Spleen (tissue), 13 donors: ENCODE results near the gene STAT2. TPM values are rescaled to one million over a fixed set of nuclear protein-coding genes. Genes with fewer than 3 reads are reported as not detected.
A peak's percentile ranks its signal among the peaks of the same experiment; 100 is the strongest.
"Not testable (repeated sequence)": the region's sequence is repeated elsewhere in the genome, so short reads cannot be mapped to it uniquely, and the experiment has no call there.

Experiments used
- DNase-seq: peaks from one replicate; pipeline ENCODE4 v3.0.0-alpha.2; 2020
- H3K27ac ChIP-seq, 8 donors: fragments of 200-600 bp; sonication (generic) in 7 of 8; 1 replicate in 4 of 8; 2 replicates in 4 of 8; pipeline versions ENCODE4 v1.5.0 to v1.8.0; 2016 to 2021; ENCODE audit warnings: inconsistent platforms in 4 of 8, mild to moderate bottlenecking in 4 of 8, moderate library complexity in 1 of 8
- H3K27me3 ChIP-seq, 7 donors: fragments of 200-600 bp; sonication (generic) in 6 of 7; replicated peaks in 1 of 7; 1 replicate in 4 of 7; 2 replicates in 3 of 7; pipeline versions ENCODE4 v1.5.0 to v1.8.0; 2016 to 2021; ENCODE audit warnings: inconsistent platforms in 3 of 7, mild to moderate bottlenecking in 1 of 7
- H3K36me3 ChIP-seq, 6 donors: fragments of 200-600 bp; sonication (generic) in 5 of 6; 1 replicate in 4 of 6; 2 replicates in 2 of 6; pipeline versions ENCODE4 v1.5.0 to v1.8.0; 2016 to 2021; ENCODE audit warnings: inconsistent platforms in 2 of 6
- H3K4me1 ChIP-seq, 6 donors: fragments of 200-600 bp; sonication (generic) in 5 of 6; 1 replicate in 3 of 6; 2 replicates in 3 of 6; pipeline versions ENCODE4 v1.5.0 to v1.8.0; 2016 to 2021; ENCODE audit warnings: inconsistent platforms in 3 of 6
- H3K4me3 ChIP-seq, 8 donors: fragments of 200-600 bp; sonication (generic) in 7 of 8; 1 replicate in 4 of 8; 2 replicates in 4 of 8; pipeline versions ENCODE4 v1.5.0 to v1.8.0; 2016 to 2021; ENCODE audit warnings: inconsistent platforms in 4 of 8, mild to moderate bottlenecking in 4 of 8, moderate library complexity in 2 of 8
- H3K9me3 ChIP-seq, 8 donors: fragments of 200-600 bp; sonication (generic) in 7 of 8; 1 replicate in 4 of 8; 2 replicates in 4 of 8; pipeline versions ENCODE4 v1.5.0 to v1.8.0; 2016 to 2021; ENCODE audit warnings: inconsistent platforms in 4 of 8
- POLR2A ChIP-seq, 3 donors: fragments of 450-650 bp; IDR thresholded peaks; one replicate each; pipeline ENCODE4 v1.5.1; 2017; ENCODE audit warnings: antibody characterized with exemption in 3 of 3, mild to moderate bottlenecking in 1 of 3
- POLR2AphosphoS5 ChIP-seq, 3 donors: sonication (generic); formaldehyde crosslinking; IDR thresholded peaks; one replicate each; pipeline ENCODE4 v1.5.1; 2017; ENCODE audit warnings: antibody characterized with exemption in 3 of 3
- WGBS, 5 donors: extraction: QIAGEN DNeasy Blood & Tissue Kit in 3 of 5; methylation state at CpG; one replicate each; pipeline versions ENCODE4 v1.1.5 to v1.1.7; 2013 to 2018; 5-methylcytosine and 5-hydroxymethylcytosine counted together
- intact Hi-C: fragments of 100-400 bp; cut with DNase I; formaldehyde crosslinking; loops from one replicate; pipeline ENCODE4 v1.15.0; 2023; ENCODE audit warnings: low total_unique reads
- long read RNA-seq, 2 donors: transcript quantifications; one replicate each; lab custom pipeline, GENCODE V29; 2026
- polyA plus RNA-seq, 3 donors: library from polyadenylated mRNA; stranded (reverse); fragments of 200-250 nt; gene quantifications; one replicate each; pipeline ENCODE4 v1.2.1, GENCODE V29; 2013
- total RNA-seq, 7 donors: library from RNA; depleted of rRNA in 3 of 7; stranded (reverse); fragments of >200 nt in 3 of 7; fragmentation: NEBNext Ultra II Directional in 4 of 7; extraction: Animal tissue kit (Norgen Biotek cat#: 25700) in 4 of 7; gene quantifications; one replicate each; pipeline versions ENCODE4 v1.1.0 to v1.2.1, GENCODE V29; 2016 to 2021
- TF ChIP-seq, protein P1 (sequence below), 11 experiments: fragments of 200-600 bp in 7 of 11; fragments of 450-650 bp in 4 of 11; sonication (generic) in 4 of 11; IDR thresholded peaks in 8 of 11; conservative IDR thresholded peaks in 3 of 11; 1 replicate in 7 of 11; 2 replicates in 4 of 11; pipeline versions ENCODE4 v1.4.0 to v1.8.0; 2016 to 2021; ENCODE audit warnings: antibody characterized with exemption in 11 of 11, inconsistent platforms in 4 of 11, mild to moderate bottlenecking in 1 of 11
- donor health status: healthy with polysubstance abuse.
- donor health status: DM: no; HTN: no; CAD: no; lungs with moderate emphysema.
- donor health status: DM: no; HTN: no; CAD: no.
- donor health status: Bipolar disorder and iron deficiency.
- donor health status: healthy.
- donor health status: DM: no; HTN: no; CAD: no.
- donor health status: DM: yes; HTN: yes; CAD: no.

The STAT2 gene
- total RNA-seq = 100 to 1,000 TPM; 219 to 262 (median 233) TPM
- 10 to 100 TPM; 41.5 to 89.7 (median 71.7) TPM for polyA plus RNA-seq
- long read RNA-seq, donor 1, partial matches to known transcripts = 0 of 3 reads
- long read RNA-seq, donor 1, other reads (novel, unspliced or antisense) = 0 of 3 reads
- long read RNA-seq, donor 2, partial matches to known transcripts = 0 of 1 reads
- long read RNA-seq, donor 2, other reads (novel, unspliced or antisense) = 0 of 1 reads

DNA sequence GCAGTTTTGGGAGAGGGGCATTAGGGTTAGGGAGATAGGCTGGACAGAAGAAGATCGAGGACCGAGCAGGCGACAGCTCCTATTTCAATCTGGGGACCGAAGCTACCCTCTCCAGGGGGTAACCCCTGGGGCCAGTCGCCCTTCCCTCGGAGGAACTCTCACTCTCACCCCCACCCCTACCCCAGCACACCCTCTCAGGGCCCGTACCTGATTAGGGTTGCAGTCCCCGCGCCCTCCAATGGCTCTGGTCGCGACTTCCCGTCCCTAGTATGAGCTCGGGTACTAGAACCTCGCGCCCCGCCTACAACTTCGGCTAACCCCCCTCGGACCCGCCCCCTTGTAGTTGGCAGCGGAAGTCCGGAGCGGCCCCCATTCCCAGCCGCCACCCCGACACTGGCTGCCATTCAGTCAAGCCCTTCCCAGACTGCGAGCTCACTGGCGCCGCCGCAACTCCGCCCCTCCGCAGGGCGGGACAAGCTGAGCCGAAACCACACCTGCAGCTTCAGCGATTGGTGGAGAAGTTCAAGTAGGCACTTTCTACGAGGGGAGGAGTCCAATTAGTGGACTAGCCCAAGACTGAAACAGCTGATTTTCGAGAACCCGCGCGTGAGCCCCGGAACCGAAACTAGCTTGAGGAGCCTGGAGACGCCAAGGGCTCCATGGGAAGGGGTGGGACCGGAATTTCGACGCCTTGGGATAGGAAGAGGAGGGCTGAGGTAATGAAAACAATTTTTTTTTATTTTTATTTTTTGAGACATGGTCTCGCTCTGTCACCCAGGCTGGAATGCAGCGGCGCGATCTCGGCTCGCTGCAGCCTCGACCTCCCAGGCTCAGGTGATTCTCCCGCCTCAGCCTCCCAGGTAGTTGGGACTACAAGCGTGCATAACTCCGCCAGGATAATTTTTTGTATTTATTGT lies at the start of gene STAT2:
Gene STAT2 (minus strand): TSS at position 257 of the 917 bp plus-strand sequence. CDS start 3,536 bp downstream, outside the sequence.
- DNase-seq = peak; percentile 100
- no peaks in the 10 kb centered on the region for H3K27me3 ChIP-seq
- H3K9me3 ChIP-seq = no peaks in the 10 kb centered on the region
- whole genome bisulfite sequencing, 5 donors = 0 to 1% (median 1%) methylated on average over 47 to 54 of the region's 54 CpGs
- peak within 1 kb of the TSS; percentile 60 to 86 (median 72) for H3K4me3 ChIP-seq
- TF ChIP-seq POLR2AphosphoS5 (IDR thresholded peaks at IDR 0.05) = peak; percentile 91 to 95 (median 95)
- TF ChIP-seq, protein P1, sequence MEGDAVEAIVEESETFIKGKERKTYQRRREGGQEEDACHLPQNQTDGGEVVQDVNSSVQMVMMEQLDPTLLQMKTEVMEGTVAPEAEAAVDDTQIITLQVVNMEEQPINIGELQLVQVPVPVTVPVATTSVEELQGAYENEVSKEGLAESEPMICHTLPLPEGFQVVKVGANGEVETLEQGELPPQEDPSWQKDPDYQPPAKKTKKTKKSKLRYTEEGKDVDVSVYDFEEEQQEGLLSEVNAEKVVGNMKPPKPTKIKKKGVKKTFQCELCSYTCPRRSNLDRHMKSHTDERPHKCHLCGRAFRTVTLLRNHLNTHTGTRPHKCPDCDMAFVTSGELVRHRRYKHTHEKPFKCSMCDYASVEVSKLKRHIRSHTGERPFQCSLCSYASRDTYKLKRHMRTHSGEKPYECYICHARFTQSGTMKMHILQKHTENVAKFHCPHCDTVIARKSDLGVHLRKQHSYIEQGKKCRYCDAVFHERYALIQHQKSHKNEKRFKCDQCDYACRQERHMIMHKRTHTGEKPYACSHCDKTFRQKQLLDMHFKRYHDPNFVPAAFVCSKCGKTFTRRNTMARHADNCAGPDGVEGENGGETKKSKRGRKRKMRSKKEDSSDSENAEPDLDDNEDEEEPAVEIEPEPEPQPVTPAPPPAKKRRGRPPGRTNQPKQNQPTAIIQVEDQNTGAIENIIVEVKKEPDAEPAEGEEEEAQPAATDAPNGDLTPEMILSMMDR (IDR thresholded peaks at IDR 0.05 in 8 of 11, conservative IDR thresholded peaks at IDR 0.05 in 3 of 11) = peak in 3 of 11 experiments; percentile 21 to 54 (median 38)
- peak in 2 of 3 donors; percentile 62 to 85 for TF ChIP-seq POLR2A (IDR thresholded peaks at IDR 0.05)
- peaks cover 13 to 50% (median 32%) of the 10 kb centered on the region in 6 donors for H3K4me1 ChIP-seq
- peaks cover 0 to 27% (median 12%) of the 10 kb centered on the region in 6 donors for H3K36me3 ChIP-seq
- H3K27ac ChIP-seq = peak within 1 kb of the TSS; percentile 85 to 95 (median 92)
- intact Hi-C loops = loop anchor here (10.0 kb wide), 1 partner anchor 85 kb away; the partner anchor contains the start of gene TIMELESS

DNA sequence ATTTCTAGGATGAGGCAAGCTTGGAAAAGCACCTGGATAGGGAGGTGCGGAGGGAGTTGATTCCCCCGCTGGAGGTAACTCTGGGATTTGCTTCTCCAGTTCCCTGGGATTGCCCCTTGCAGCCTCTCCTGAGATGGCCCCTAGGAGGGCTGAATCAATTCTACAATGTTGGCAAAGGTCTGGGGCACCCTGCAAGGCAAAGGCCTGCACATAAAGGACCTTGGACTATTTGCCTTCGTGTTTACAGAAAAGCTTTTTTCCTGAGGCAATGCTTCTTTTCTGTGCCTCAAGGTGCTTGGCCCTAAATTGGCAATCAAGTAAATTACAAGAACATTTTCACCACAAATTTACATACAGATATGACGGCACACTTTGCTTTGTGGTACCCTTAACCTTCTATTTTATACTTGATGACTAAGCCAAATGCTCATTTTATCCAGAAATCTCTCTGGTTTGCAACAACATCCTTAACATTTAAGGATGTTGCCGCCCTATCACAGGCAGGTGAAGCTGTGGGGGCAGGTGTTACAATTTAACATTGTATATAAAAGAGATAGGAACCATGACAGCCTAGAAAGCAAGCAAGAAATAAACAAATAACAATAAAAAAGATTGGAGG lies 49.0 kb upstream of the STAT2 start:
- Histone ChIP-seq H3K36me3 (peaks cover 0 to 4% (median 0%) of the 10 kb centered on the region in 6 donors), H3K4me3 (no peak overlapping the region), H3K4me1 (no peaks in the 10 kb centered on the region), H3K9me3 (no peaks in the 10 kb centered on the region), H3K27ac (no peak overlapping the region), H3K27me3 (no peaks in the 10 kb centered on the region)
- intact Hi-C loops = no loop called here
- TF ChIP-seq POLR2A (IDR thresholded peaks at IDR 0.05) (no peak), POLR2AphosphoS5 (IDR thresholded peaks at IDR 0.05) (no peak)
- TF ChIP-seq, protein P1 (IDR thresholded peaks at IDR 0.05 in 8 of 11, conservative IDR thresholded peaks at IDR 0.05 in 3 of 11) = no peak
- no peak for DNase-seq
- WGBS, 5 donors = 86 to 92% (median 88%) methylated on average over 5 of the region's 5 CpGs

DNA sequence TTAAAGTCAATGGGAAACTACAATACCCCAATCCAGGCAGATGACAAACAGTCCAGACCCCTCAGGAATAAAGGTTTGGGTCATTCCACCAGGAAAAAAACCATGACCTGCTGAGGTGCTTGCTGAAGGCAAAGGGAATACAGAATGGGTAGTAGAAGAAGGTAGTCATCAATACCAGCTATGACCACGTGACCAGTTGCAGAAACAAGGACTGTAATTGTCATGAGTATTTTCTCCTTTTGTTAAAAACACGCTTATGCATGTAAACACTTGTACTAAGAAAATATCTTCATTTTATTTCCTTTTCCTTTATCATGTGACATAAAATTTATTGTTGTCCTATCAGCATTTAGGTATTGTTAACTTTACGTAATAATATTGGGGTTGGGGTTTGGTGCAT lies 44.3 kb upstream of the STAT2 start:
- DNase-seq, H3K4me1 ChIP-seq, H3K9me3 ChIP-seq, H3K36me3 ChIP-seq, H3K27me3 ChIP-seq, H3K27ac ChIP-seq, H3K4me3 ChIP-seq, intact Hi-C loops: not testable (repeated sequence)
- WGBS, 5 donors = 65 to 94% (median 92%) methylated on average over 3 of the region's 3 CpGs

DNA sequence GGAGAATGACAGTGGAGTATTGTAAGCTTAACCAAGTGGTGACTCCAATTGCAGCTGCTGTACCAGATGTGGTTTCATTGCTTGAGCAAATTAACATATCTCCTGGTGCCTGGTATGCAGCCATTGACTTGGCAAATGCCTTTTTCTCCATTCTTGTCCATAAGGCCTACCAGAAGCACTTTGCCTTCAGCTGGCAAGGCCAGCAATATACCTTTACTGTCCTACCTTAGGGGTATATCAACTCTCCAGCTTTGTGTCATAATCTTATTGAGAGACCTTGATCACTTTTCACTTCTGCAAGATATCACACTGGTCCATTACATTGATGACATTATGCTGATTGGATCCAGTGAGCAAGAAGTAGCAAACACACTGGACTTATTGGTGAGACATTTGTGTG lies 41.7 kb upstream of the STAT2 start:
- intact Hi-C loops = not testable (repeated sequence)
- peaks cover 0 to 19% (median 16%) of the 10 kb centered on the region in 8 donors for H3K9me3 ChIP-seq

DNA sequence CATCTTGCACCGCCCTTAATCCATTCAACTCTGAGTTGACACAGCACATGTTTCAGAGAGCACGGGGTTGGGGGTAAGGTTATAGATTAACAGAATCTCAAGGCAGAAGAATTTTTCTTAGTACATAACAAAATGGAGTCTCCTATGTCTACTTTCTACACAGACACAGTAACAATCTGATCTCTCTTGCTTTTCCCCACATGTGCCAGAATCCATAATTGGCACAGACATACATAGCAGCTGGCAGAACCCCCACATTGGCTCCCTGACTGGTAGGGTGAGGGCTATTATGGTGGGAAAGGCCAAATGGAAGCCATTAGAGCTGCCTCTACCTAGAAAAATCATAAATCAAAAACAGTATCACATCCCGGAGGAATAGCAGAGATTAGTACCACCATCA lies 41.2 kb upstream of the STAT2 start:
- H3K27ac ChIP-seq, DNase-seq, H3K4me3 ChIP-seq, H3K27me3 ChIP-seq, H3K4me1 ChIP-seq, intact Hi-C loops, H3K36me3 ChIP-seq: not testable (repeated sequence)
- 85 to 100% (median 91%) methylated on average over 1 to 2 of the region's 3 CpGs for WGBS, 5 donors
- peaks cover 0 to 19% (median 16%) of the 10 kb centered on the region in 8 donors for H3K9me3 ChIP-seq

More for the DNA sequence above, 41.7 kb upstream of the STAT2 start:
- not testable (repeated sequence) for H3K27me3 ChIP-seq, H3K27ac ChIP-seq, DNase-seq, H3K36me3 ChIP-seq, H3K4me1 ChIP-seq, H3K4me3 ChIP-seq

DNA sequence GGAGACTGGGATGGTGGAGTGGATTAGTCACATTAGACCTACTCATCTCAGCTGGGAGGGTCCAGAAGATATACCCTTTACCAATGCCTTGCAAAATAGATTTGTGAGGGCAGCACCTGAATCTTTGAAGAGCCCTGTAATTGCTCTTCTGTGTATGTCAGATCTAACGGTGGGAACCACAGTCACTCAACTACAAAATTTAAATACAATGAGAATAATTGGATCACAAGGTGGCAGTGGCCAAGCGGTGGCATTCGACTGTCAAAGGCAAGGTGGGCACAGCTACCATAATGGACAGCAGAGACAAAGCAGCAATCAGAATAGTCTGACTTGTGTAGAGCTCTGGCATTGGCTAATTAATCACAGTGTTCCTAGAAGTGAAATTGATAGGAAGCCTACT lies 39.6 kb upstream of the STAT2 start:
- intact Hi-C loops, DNase-seq, H3K27ac ChIP-seq, H3K4me1 ChIP-seq, H3K4me3 ChIP-seq, H3K27me3 ChIP-seq, H3K36me3 ChIP-seq: not testable (repeated sequence)
- peaks cover 0 to 19% (median 16%) of the 10 kb centered on the region in 8 donors for H3K9me3 ChIP-seq
- 92 to 96% (median 95%) methylated on average over 3 of the region's 3 CpGs for WGBS, 5 donors
